Measurements from ENCODE around the gene PANK1.

Gene PANK1

GRCh38 chr10:89644967-89645741, at the start of gene PANK1:
Gene PANK1 (minus strand): TSS chr10:89645242. CDS start chr10:89644891, 351 bp downstream.
- intact Hi-C loops (cut with DNase I): loop anchor here (2.0 to 10.0 kb wide), 2 partner anchors 56 to 220 kb away; partner anchors contain the start of gene KIF20B

GRCh38 chr10:89693176-89693575, 48.1 kb upstream of the PANK1 start:
- no peak for DNase-seq
- intact Hi-C loops (cut with DNase I): no loop called here

More at GRCh38 chr10:89644967-89645741, at the start of gene PANK1:
- DNase-seq: peak; percentile 63 to 96 (median 78)

GRCh38 chr10:89692416-89692815, 47.4 kb upstream of the PANK1 start:
- no peak for DNase-seq
- intact Hi-C loops (cut with DNase I): no loop called here

- intact Hi-C loops (cut with DNase I): no loop called here
- DNase-seq: no peak
Measured at GRCh38 chr10:89690027-89690426, 45.0 kb upstream of the PANK1 start.

GRCh38 chr10:89685936-89686335, 40.9 kb upstream of the PANK1 start:
- DNase-seq: no peak
- intact Hi-C loops (cut with DNase I): no loop called here

- intact Hi-C loops (cut with DNase I): no loop called here
Measured at GRCh38 chr10:89684604-89685003, 39.6 kb upstream of the PANK1 start.

GRCh38 chr10:89683883-89684282, 38.8 kb upstream of the PANK1 start:
- intact Hi-C loops (cut with DNase I): no loop called here
- DNase-seq: no peak

More at GRCh38 chr10:89684604-89685003, 39.6 kb upstream of the PANK1 start:
- DNase-seq: no peak

- intact Hi-C loops (cut with DNase I): no loop called here
Measured at GRCh38 chr10:89679986-89680385, 34.9 kb upstream of the PANK1 start.

GRCh38 chr10:89677341-89677740, 32.3 kb upstream of the PANK1 start:
- intact Hi-C loops (cut with DNase I): no loop called here
- no peak for DNase-seq

More at GRCh38 chr10:89679986-89680385, 34.9 kb upstream of the PANK1 start:
- DNase-seq: no peak

- no peak for DNase-seq
- intact Hi-C loops (cut with DNase I): no loop called here
Measured at GRCh38 chr10:89670926-89671325, 25.9 kb upstream of the PANK1 start.

GRCh38 chr10:89669985-89670384, 24.9 kb upstream of the PANK1 start:
- intact Hi-C loops (cut with DNase I): no loop called here

GRCh38 chr10:89668386-89669071, 23.5 kb upstream of the PANK1 start:
- no peak for DNase-seq
- intact Hi-C loops (cut with DNase I): no loop called here

More at GRCh38 chr10:89669985-89670384, 24.9 kb upstream of the PANK1 start:
- DNase-seq: no peak

- no peak for DNase-seq
- intact Hi-C loops (cut with DNase I): no loop called here
Measured at GRCh38 chr10:89666138-89666537, 21.1 kb upstream of the PANK1 start.

GRCh38 chr10:89665302-89665701, 20.3 kb upstream of the PANK1 start:
- intact Hi-C loops (cut with DNase I): no loop called here
- no peak for DNase-seq

GRCh38 chr10:89664203-89664602, 19.2 kb upstream of the PANK1 start:
- no peak for DNase-seq
- intact Hi-C loops (cut with DNase I): no loop called here

GRCh38 chr10:89663144-89663543, 18.1 kb upstream of the PANK1 start:
- intact Hi-C loops (cut with DNase I): no loop called here
- no peak for DNase-seq

- intact Hi-C loops (cut with DNase I): no loop called here
- no peak for DNase-seq
Measured at GRCh38 chr10:89662596-89662995, 17.6 kb upstream of the PANK1 start.

- intact Hi-C loops (cut with DNase I): no loop called here
- DNase-seq: no peak
Measured at GRCh38 chr10:89659143-89660131, 14.4 kb upstream of the PANK1 start.

GRCh38 chr10:89657302-89657701, 12.3 kb upstream of the PANK1 start:
- DNase-seq: no peak
- intact Hi-C loops (cut with DNase I): no loop called here

- DNase-seq: no peak
- intact Hi-C loops (cut with DNase I): no loop called here
Measured at GRCh38 chr10:89655722-89656121, 10.7 kb upstream of the PANK1 start.

All from posterior cingulate gyrus (tissue), 11 donors.